Pericardium fibroblast (primary cell): ENCODE results near the gene KLLN. TPM values are rescaled to one million over a fixed set of nuclear protein-coding genes. Genes with fewer than 3 reads are reported as not detected.

ENCODE experiments used
- total RNA-seq: library from RNA; depleted of rRNA; stranded (reverse); fragments of >200 nt; gene quantifications from 2 replicates; pipeline ENCODE4 v1.2.3, GENCODE V29; 2015

The KLLN gene
- total RNA-seq, result 0.23 and 0.43 TPM in 2 replicates

GRCh38 chr10:87863053-87863943 lies at the start of gene KLLN, which contains the start of gene PTEN:
TSS of gene KLLN (minus strand) at chr10:87863533. CDS start at chr10:87862487, 1,046 bp downstream.
TSS of gene PTEN (plus strand) at chr10:87863625. CDS start at chr10:87864470, 845 bp downstream.

GRCh38 chr10:87817609-87818504 lies 45.5 kb downstream of the KLLN start, which contains the start of gene ATAD1:
TSS of gene ATAD1 (minus strand) at chr10:87818226. CDS start at chr10:87814599, 3,627 bp downstream.

Other genes starting within 250 kb of the KLLN start
- gene PAPSS2, start 203.7 kb downstream of the KLLN start, total RNA-seq, result 44.3 and 124 TPM in 2 replicates
- gene ATAD1, start 45.3 kb downstream of the KLLN start, total RNA-seq, result 25.8 and 30.3 TPM in 2 replicates
- gene PTEN, start 92 bp upstream of the KLLN start, total RNA-seq, result 68.8 and 82.0 TPM in 2 replicates